Measurements from ENCODE around the gene PIWIL1.

Gene PIWIL1

DNA sequence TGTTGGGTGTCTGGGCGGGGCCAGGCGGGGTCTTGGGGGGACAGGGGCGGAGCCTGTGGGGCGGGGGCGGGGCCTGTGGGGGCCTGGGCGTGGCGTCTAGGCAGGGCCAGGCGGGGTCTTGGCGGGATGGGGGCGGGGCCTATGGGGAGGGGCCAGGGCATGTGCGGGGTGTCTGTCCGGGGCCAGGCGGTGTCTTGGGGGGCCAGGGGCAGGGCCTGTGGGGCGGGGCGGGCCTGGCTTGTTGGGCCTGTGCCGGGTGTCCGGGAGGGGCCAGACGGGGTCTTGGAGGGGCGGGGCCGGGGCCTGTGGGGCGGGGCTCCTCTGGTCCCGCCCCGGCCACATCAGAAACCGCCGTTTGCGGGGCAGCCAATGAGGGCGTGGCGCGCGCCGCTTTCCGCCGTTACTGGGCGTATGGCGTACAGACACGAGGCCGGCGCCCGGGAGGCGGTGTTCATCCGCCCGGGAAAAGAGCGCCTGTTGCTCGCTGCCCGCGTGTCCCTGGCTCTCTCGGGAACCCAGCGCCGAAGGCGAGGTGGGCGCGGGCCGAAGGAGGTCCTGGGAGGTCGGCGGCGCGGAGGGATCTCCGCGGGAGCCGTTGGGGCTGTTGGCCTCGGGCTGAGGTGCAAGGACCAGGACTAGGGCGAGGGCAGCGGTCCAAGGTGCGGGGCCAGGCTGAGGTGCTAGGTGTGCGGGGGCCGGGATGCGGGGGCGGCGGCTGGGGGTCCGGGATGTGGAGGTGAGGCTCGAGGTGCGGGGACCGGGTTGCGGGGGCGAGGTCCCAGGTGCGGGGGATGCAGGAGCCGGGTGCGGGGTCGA lies at the start of gene PIWIL1:
PIWIL1 (plus strand) TSS at position 400 of the 816 bp plus-strand sequence. CDS start 4,705 bp downstream, outside the sequence.
- H3K27ac ChIP-seq: no peak within 1 kb of the TSS
- no peak for DNase-seq (ENCODE audit: low spot score)
- H3K4me3 ChIP-seq: no peak within 1 kb of the TSS
- TF ChIP-seq, protein P1, sequence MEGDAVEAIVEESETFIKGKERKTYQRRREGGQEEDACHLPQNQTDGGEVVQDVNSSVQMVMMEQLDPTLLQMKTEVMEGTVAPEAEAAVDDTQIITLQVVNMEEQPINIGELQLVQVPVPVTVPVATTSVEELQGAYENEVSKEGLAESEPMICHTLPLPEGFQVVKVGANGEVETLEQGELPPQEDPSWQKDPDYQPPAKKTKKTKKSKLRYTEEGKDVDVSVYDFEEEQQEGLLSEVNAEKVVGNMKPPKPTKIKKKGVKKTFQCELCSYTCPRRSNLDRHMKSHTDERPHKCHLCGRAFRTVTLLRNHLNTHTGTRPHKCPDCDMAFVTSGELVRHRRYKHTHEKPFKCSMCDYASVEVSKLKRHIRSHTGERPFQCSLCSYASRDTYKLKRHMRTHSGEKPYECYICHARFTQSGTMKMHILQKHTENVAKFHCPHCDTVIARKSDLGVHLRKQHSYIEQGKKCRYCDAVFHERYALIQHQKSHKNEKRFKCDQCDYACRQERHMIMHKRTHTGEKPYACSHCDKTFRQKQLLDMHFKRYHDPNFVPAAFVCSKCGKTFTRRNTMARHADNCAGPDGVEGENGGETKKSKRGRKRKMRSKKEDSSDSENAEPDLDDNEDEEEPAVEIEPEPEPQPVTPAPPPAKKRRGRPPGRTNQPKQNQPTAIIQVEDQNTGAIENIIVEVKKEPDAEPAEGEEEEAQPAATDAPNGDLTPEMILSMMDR (IDR thresholded peaks at IDR 0.05): no peak

DNA sequence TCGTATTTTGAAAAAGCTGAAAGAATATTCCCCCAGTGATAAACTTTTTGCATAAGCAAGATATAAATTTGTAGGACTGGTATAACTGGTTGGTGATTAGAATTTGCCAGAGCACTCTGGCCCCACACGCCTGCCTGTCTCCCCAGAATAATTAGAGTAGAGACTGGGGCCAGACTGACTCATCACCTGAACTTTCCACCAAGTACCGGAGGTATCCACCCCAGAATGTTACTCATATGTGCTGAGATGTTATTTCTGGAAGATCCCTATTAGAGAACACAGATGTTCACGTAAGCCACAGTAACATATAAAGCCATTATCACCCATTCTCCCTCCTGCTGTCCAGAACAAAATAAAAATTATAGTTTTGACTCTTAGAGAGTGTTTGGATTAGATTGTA lies 49.5 kb upstream of the PIWIL1 start:
- no peak for DNase-seq (ENCODE audit: low spot score)
- Histone ChIP-seq H3K4me3 (no peak overlapping the region), H3K27ac (no peak overlapping the region)
- TF ChIP-seq, protein P1 (IDR thresholded peaks at IDR 0.05): no peak

DNA sequence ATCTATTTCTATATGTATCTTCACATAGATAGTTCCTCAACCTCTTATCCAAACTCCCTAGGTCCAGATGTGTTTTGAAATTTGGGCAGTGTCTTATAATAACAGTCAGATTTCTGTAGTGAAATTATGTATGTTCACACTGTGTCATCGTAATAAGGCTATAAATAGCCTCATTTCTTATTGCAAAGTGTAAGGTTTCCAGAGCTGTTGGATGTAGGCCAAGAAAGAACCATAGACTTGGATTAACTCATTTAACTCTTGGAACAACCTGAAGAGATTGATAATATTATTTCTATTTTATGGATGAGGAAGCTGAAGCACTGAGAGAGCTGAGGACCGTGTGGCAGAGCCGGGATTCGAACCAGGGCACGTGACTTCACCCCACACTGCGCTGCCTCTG lies 49.0 kb upstream of the PIWIL1 start:
- TF ChIP-seq, protein P1 (IDR thresholded peaks at IDR 0.05): no peak
- Histone ChIP-seq H3K4me3 (no peak overlapping the region), H3K27ac (no peak overlapping the region)
- no peak for DNase-seq (ENCODE audit: low spot score)

DNA sequence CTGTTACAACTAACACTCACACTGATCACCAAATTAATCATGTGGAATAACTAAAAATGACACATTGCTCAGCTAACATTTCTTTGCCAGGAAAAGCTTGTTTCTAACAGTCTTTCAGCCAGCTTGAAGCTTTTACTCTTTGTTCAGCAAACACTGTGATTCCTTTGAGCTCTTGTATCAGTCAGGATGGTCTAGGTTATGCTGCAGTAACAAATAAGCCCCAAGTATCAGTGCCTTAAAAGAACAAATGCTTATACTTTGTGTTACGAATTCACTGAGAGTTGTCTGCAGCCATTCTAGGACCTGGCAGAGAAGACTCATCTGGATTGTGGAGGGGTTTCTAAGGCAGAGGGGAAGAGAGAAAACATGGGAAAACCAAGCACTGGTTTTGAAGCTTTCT lies 47.6 kb upstream of the PIWIL1 start:
- Histone ChIP-seq H3K27ac (no peak overlapping the region), H3K4me3 (no peak overlapping the region)
- DNase-seq (ENCODE audit: low spot score): no peak
- TF ChIP-seq, protein P1 (IDR thresholded peaks at IDR 0.05): no peak

DNA sequence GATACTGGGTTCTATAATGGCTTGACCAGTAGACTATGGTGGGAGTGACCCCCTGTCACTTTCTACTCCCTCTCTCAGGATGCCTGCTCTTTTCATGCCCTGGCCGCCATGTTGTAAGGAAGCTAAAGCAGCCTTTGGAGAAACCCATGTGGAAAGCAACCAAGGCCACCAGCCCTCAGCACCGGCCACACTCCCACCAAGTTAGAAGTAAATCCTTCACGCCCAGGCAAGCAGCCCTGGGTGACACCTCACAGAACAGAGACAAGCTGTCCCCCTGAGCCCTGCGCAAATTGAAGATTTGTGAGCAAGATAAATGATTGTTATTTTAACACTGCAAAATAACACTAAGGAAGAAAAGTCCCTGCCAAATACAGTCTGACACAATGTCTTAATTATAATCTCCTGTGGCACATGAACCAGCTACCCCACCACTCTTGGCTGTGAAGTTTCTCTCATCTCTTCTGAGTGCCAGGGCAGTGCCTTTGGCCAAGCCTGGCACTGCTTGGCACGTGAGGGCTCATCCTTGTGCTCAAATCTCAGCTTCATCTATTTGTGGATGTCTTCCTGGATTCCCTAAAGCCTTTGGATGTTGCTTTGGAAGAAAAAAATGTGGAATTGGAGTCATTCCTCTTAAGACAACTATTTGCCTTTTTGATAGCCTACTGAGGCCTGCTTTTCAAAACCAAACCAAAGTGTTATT lies 39.2 kb upstream of the PIWIL1 start:
- H3K4me3 ChIP-seq: no peak overlapping the region
- no peak overlapping the region for H3K27ac ChIP-seq
- TF ChIP-seq, protein P1 (IDR thresholded peaks at IDR 0.05): no peak
- no peak for DNase-seq (ENCODE audit: low spot score)

DNA sequence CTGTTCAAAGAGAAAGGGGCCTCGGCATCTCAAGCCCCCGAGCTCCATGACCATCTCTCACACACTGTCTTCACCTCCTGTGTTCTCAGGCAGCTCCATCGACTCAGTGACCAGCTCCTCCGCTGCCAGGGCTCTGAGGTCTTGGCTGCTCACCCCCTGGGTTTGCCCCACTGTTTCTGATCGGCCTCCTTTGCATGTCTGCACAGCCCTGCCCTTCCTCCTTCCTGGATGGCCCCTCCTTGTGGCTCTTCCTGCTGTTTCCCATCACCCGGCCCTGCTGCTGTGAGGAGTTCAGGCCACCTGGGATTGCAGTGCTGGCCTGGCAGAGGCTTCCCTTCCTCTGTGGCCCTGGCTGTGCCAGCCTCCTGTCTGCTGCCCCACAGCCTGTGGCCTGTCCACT lies 38.1 kb upstream of the PIWIL1 start:
- DNase-seq (ENCODE audit: low spot score): no peak
- no peak overlapping the region for H3K4me3 ChIP-seq
- TF ChIP-seq, protein P1 (IDR thresholded peaks at IDR 0.05): no peak
- no peak overlapping the region for H3K27ac ChIP-seq
